ENCODE results near the gene RTBDN. TPM values are rescaled to one million over a fixed set of nuclear protein-coding genes. Genes with fewer than 3 reads are reported as not detected.

Gene RTBDN
- total and polyA plus RNA-seq, 10 of the 15 experiments (the other 5 are each of a cell fraction or from before 2014, with no cell fraction given), result 0.45 TPM; not detected in 9

- TF ChIP-seq ZNF592 (IDR thresholded peaks at IDR 0.05), result no peak
- TF ChIP-seq RELB (IDR thresholded peaks at IDR 0.05; ENCODE audit: low read depth), result no peak
Observed at GRCh38 chr19:12866416-12867119, 32.2 kb upstream of the RTBDN start (continued).

GRCh38 chr19:12865746-12866415 is 31.5 kb upstream of the RTBDN start:
- 76% methylated on average over 16 of the region's 19 CpGs for WGBS (ENCODE audit: insufficient coverage, insufficient replicate concordance, low lambda C conversion rate, missing lambda C conversion rate)
- DNase-seq (ENCODE audit: low read depth, low spot score) (no peak), ATAC-seq (no peak), FAIRE-seq (no peak)
- no peak overlapping the region for H2AFZ ChIP-seq (ENCODE audit: control insufficient read depth, low read depth, low read length)
- no TSS peak for BruUV-seq (replicated peaks)
- H3K4me3 ChIP-seq, result no peak overlapping the region
- no peaks in the 10 kb centered on the region for H3K36me3 ChIP-seq (ENCODE audit: control insufficient read depth in 2 of 2, insufficient read depth in 2 of 2, low read length in 1 of 2)
- SMC1A ChIA-PET (ENCODE audit: uncharacterized antibody, unreplicated experiment), result interaction anchor here (0.7 kb wide), 1 partner anchor 17 kb away, joined by 3 read pairs; no protein-coding TSS in a partner anchor
- peaks cover 5% of the 10 kb centered on the region; the same call in 1 of the 2 replicates for H3K4me1 ChIP-seq (ENCODE audit: control insufficient read depth, insufficient read depth, low read length)
- no peaks in the 10 kb centered on the region for H3K9me3 ChIP-seq (replicated peaks; ENCODE audit: control insufficient read depth, insufficient read depth, low read length)
- RAD21 ChIA-PET (ENCODE audit: unreplicated experiment), result no interaction called here
- H3K4me2 ChIP-seq (ENCODE audit: control insufficient read depth, insufficient read depth), result no peak overlapping the region
- in situ Hi-C loops (cut with MboI) (no loop called here), intact Hi-C loops (cut with micrococcal nuclease; ENCODE audit: unreplicated experiment) (no loop called here)
- no peaks in the 10 kb centered on the region for H3K27me3 ChIP-seq (replicated peaks in 1 of 2; ENCODE audit: control insufficient read depth in 2 of 2, insufficient read depth in 2 of 2, low read length in 1 of 2)
- H3K27ac ChIP-seq (ENCODE audit: control insufficient read depth, insufficient read depth), result no peak overlapping the region
- no peaks in the 10 kb centered on the region for H3K79me2 ChIP-seq (ENCODE audit: control insufficient read depth, insufficient read depth, low read length)
- no peak overlapping the region for H3K9ac ChIP-seq (ENCODE audit: control insufficient read depth, insufficient read depth, low read length)
- H4K20me1 ChIP-seq (ENCODE audit: control insufficient read depth, insufficient read depth), result no peaks in the 10 kb centered on the region
- POLR2A ChIA-PET, result no interaction called here
- CTCF ChIA-PET, result interaction anchor here (0.9 kb wide), 1 partner anchor 15 kb away, joined by 3 read pairs; no protein-coding TSS in a partner anchor
- no peak for TF ChIP-seq NBN (IDR thresholded peaks at IDR 0.05)
- no peak for TF ChIP-seq HCFC1 (IDR thresholded peaks at IDR 0.05; ENCODE audit: low read length)
- no peak for TF ChIP-seq ELK1 (IDR thresholded peaks at IDR 0.05; ENCODE audit: low read depth, low read length)
- TF ChIP-seq RELB (IDR thresholded peaks at IDR 0.05; ENCODE audit: low read depth), result no peak
- TF ChIP-seq BACH1 (IDR thresholded peaks at IDR 0.05; ENCODE audit: borderline replicate concordance), result no peak
- no peak for TF ChIP-seq YY1 (IDR thresholded peaks at IDR 0.05; ENCODE audit: low read depth, low read length)
- no peak for TF ChIP-seq MEF2B (IDR thresholded peaks at IDR 0.05; ENCODE audit: partially characterized antibody, poor library complexity, severe bottlenecking)
- no peak for TF ChIP-seq NFYB (IDR thresholded peaks at IDR 0.05; ENCODE audit: insufficient read depth, low read depth, low read length)
- TF ChIP-seq KDM1A (IDR thresholded peaks at IDR 0.05; ENCODE audit: borderline replicate concordance), result no peak
